GM12878 (cell line): ENCODE measurements around the gene TGFBR1.

Experiments
- CEBPB ChIP-seq, 2 experiments: fragments of 150-350 bp in 1 of 2; IDR thresholded peaks; 2 replicates each; pipeline ENCODE4 v1.6.1; 2012 to 2014; ENCODE audit warnings: low read depth in 2 of 2, low read length in 2 of 2, borderline replicate concordance in 1 of 2, inconsistent platforms in 1 of 2
- MYC ChIP-seq: IDR thresholded peaks from 2 replicates; pipeline ENCODE4 v1.6.1; 2011; ENCODE audit warnings: mild to moderate bottlenecking, low read length, moderate library complexity, inconsistent platforms; ENCODE audit not compliant: insufficient read depth, insufficient replicate concordance, insufficient read length, severe bottlenecking
- NR2C1 ChIP-seq: fragments of 450-650 bp; IDR thresholded peaks from 2 replicates; pipeline ENCODE4 v1.6.1; 2017; ENCODE audit warnings: antibody characterized with exemption, mild to moderate bottlenecking, moderate library complexity
- POLR2A ChIP-seq: IDR thresholded peaks from 2 replicates; pipeline ENCODE4 v1.6.1; 2011; ENCODE audit warnings: low read depth, mild to moderate bottlenecking, low read length
- RAD51 ChIP-seq: fragments of 450-650 bp; IDR thresholded peaks from 2 replicates; pipeline ENCODE4 v1.6.1; 2016; ENCODE audit warnings: moderate library complexity, mild to moderate bottlenecking, inconsistent platforms
- REST ChIP-seq: IDR thresholded peaks from 2 replicates; pipeline ENCODE4 v1.6.1; 2012; ENCODE audit warnings: mild to moderate bottlenecking, low read depth, low read length
- TARDBP ChIP-seq: IDR thresholded peaks from 2 replicates; pipeline ENCODE4 v1.6.1; 2016; ENCODE audit warnings: borderline replicate concordance
- TCF7 ChIP-seq: IDR thresholded peaks from 2 replicates; pipeline ENCODE4 v1.6.1; 2014; ENCODE audit warnings: antibody characterized with exemption, borderline replicate concordance
- ZNF274 ChIP-seq: IDR thresholded peaks from one replicate; pipeline ENCODE4 v1.8.0; 2011; ENCODE audit not compliant: insufficient read length, insufficient read depth
- TF ChIP-seq, protein P1 (sequence below), 3 experiments: IDR thresholded peaks in 2 of 3; conservative IDR thresholded peaks in 1 of 3; 2 replicates each; pipeline ENCODE4 v1.5.1; 2011; ENCODE audit warnings: low read depth in 3 of 3, low read length in 3 of 3, mild to moderate bottlenecking in 3 of 3, control low read depth in 2 of 3, moderate library complexity in 2 of 3, inconsistent platforms in 1 of 3, mixed read lengths in 1 of 3; ENCODE audit not compliant: control insufficient read depth in 2 of 3, insufficient read depth in 1 of 3; ENCODE audit errors: extremely low read depth in 1 of 3

- TF ChIP-seq CEBPB (IDR thresholded peaks at IDR 0.05; ENCODE audit: borderline replicate concordance in 1 of 2, low read depth in 2 of 2, low read length in 2 of 2): no peak
- no peak for TF ChIP-seq POLR2A
- no peak for TF ChIP-seq RAD51
- TF ChIP-seq ZNF274: no peak
- no peak for TF ChIP-seq MYC
- TF ChIP-seq TARDBP: no peak
- no peak for TF ChIP-seq REST
- TF ChIP-seq TCF7: no peak
- TF ChIP-seq NR2C1: no peak
- TF ChIP-seq, protein P1, sequence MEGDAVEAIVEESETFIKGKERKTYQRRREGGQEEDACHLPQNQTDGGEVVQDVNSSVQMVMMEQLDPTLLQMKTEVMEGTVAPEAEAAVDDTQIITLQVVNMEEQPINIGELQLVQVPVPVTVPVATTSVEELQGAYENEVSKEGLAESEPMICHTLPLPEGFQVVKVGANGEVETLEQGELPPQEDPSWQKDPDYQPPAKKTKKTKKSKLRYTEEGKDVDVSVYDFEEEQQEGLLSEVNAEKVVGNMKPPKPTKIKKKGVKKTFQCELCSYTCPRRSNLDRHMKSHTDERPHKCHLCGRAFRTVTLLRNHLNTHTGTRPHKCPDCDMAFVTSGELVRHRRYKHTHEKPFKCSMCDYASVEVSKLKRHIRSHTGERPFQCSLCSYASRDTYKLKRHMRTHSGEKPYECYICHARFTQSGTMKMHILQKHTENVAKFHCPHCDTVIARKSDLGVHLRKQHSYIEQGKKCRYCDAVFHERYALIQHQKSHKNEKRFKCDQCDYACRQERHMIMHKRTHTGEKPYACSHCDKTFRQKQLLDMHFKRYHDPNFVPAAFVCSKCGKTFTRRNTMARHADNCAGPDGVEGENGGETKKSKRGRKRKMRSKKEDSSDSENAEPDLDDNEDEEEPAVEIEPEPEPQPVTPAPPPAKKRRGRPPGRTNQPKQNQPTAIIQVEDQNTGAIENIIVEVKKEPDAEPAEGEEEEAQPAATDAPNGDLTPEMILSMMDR (IDR thresholded peaks at IDR 0.05 in 2 of 3, conservative IDR thresholded peaks at IDR 0.05 in 1 of 3; ENCODE audit: control insufficient read depth in 2 of 3, extremely low read depth in 1 of 3, insufficient read depth in 1 of 3, low read depth in 3 of 3, low read length in 3 of 3): no peak
Observed at GRCh38 chr9:99069546-99069945, 35.4 kb upstream of the TGFBR1 start.
